GM12892 (cell line): ENCODE results near the gene FEZ2.

Experiments
- POLR2A ChIP-seq: IDR thresholded peaks from 2 replicates; pipeline ENCODE4 v1.6.1; 2011; ENCODE audit warnings: low read depth, low read length, control low read depth
- POLR2AphosphoS5 ChIP-seq: IDR thresholded peaks from 2 replicates; pipeline ENCODE4 v1.6.1; 2011; ENCODE audit warnings: low read depth, low read length, control low read depth
- TAF1 ChIP-seq: IDR thresholded peaks from 2 replicates; pipeline ENCODE4 v1.6.1; 2011; ENCODE audit warnings: low read depth, mild to moderate bottlenecking, control low read depth, low read length, borderline replicate concordance

- TF ChIP-seq POLR2AphosphoS5 (no peak), POLR2A (no peak), TAF1 (no peak)
These were observed 25.8 kb downstream of the FEZ2 start for GRCh38 chr2:36572054-36572718.
